CD14-positive monocyte (primary cell): ENCODE measurements around the gene GUCY2D. TPM values are rescaled to one million over a fixed set of nuclear protein-coding genes. Genes with fewer than 3 reads are reported as not detected.

Experiments used
- DNase-seq, 3 donors: peaks; one replicate each; pipeline ENCODE4 v3.0.0-alpha.2; 2011 to 2022
- H2AFZ ChIP-seq: 2 replicates; pipeline ENCODE4 v1.6.0; 2012; ENCODE audit warnings: mild to moderate bottlenecking, low read depth, low read length, inconsistent platforms; ENCODE audit not compliant: insufficient read depth, poor library complexity, severe bottlenecking
- H3K27ac ChIP-seq, 2 donors: 1 replicate in 1 of 2; 2 replicates in 1 of 2; pipeline ENCODE4 v1.5.1; 2012 to 2013; ENCODE audit warnings: low read length in 2 of 2, control low read depth in 1 of 2, inconsistent platforms in 1 of 2, low read depth in 1 of 2, mild to moderate bottlenecking in 1 of 2
- H3K27me3 ChIP-seq, 2 donors: one replicate each; pipeline versions ENCODE4 v1.6.0 to v1.6.1; 2011 to 2013; ENCODE audit warnings: low read length in 2 of 2; ENCODE audit not compliant: control insufficient read depth in 2 of 2, insufficient read depth in 2 of 2
- H3K36me3 ChIP-seq, 2 donors: replicated peaks in 1 of 2; 1 replicate in 1 of 2; 2 replicates in 1 of 2; pipeline versions ENCODE4 v1.5.1 to v1.6.1; 2012 to 2013; ENCODE audit warnings: low read length in 2 of 2, control low read depth in 1 of 2, inconsistent platforms in 1 of 2, mild to moderate bottlenecking in 1 of 2; ENCODE audit not compliant: insufficient read depth in 2 of 2, control insufficient read depth in 1 of 2
- H3K4me1 ChIP-seq, 2 donors: 1 replicate in 1 of 2; 2 replicates in 1 of 2; pipeline versions ENCODE4 v1.5.1 to v1.6.1; 2012 to 2013; ENCODE audit warnings: low read length in 2 of 2, control low read depth in 1 of 2, inconsistent platforms in 1 of 2, mild to moderate bottlenecking in 1 of 2, moderate library complexity in 1 of 2; ENCODE audit not compliant: insufficient read depth in 2 of 2, control insufficient read depth in 1 of 2
- H3K4me2 ChIP-seq: replicated peaks from 2 replicates; pipeline ENCODE3; 2012; ENCODE audit warnings: low read length, moderate library complexity, mild to moderate bottlenecking; ENCODE audit not compliant: poor library complexity, severe bottlenecking; ENCODE audit errors: extremely low read depth
- H3K4me3 ChIP-seq, 3 experiments: fragments of 200-600 bp in 1 of 3; sonication (generic) in 1 of 3; replicated peaks in 1 of 3; 1 replicate in 2 of 3; 2 replicates in 1 of 3; pipeline ENCODE4 v1.5.1; 2011 to 2013; ENCODE audit warnings: low read length in 3 of 3, mild to moderate bottlenecking in 3 of 3, control low read depth in 2 of 3, low read depth in 2 of 3, inconsistent platforms in 1 of 3, moderate library complexity in 1 of 3
- H3K79me2 ChIP-seq: 2 replicates; pipeline ENCODE4 v1.6.0; 2012; ENCODE audit warnings: mild to moderate bottlenecking, control low read depth, inconsistent platforms, low read length, moderate library complexity; ENCODE audit not compliant: insufficient read depth
- H3K9ac ChIP-seq: 2 replicates; pipeline ENCODE4 v1.6.0; 2017; ENCODE audit warnings: low read length, mild to moderate bottlenecking; ENCODE audit not compliant: insufficient read depth, poor library complexity, severe bottlenecking
- H3K9me3 ChIP-seq, 2 donors: replicated peaks in 1 of 2; 1 replicate in 1 of 2; 2 replicates in 1 of 2; pipeline versions ENCODE4 v1.5.1 to v1.6.1; 2012 to 2013; ENCODE audit warnings: low read length in 2 of 2, control low read depth in 1 of 2; ENCODE audit not compliant: control insufficient read depth in 1 of 2, insufficient read depth in 1 of 2
- H4K20me1 ChIP-seq: 2 replicates; pipeline ENCODE4 v1.6.0; 2012; ENCODE audit warnings: mild to moderate bottlenecking, low read length, control low read depth, moderate library complexity; ENCODE audit not compliant: insufficient read depth
- H3K27ac Mint-ChIP-seq, 7 donors: one replicate each; pipeline ENCODE4 v1.8.0; 2020; ENCODE audit warnings: mild to moderate bottlenecking in 7 of 7, mixed read lengths in 7 of 7, moderate library complexity in 6 of 7, inconsistent platforms in 2 of 7
- H3K27me3 Mint-ChIP-seq, 3 donors: one replicate each; pipeline ENCODE4 v1.8.0; 2021 to 2022; ENCODE audit warnings: low read depth in 3 of 3, mild to moderate bottlenecking in 3 of 3, mixed read lengths in 3 of 3, moderate library complexity in 3 of 3, inconsistent platforms in 1 of 3
- H3K36me3 Mint-ChIP-seq, 2 donors: one replicate each; pipeline ENCODE4 v1.8.0; 2020; ENCODE audit warnings: mixed read lengths in 2 of 2, inconsistent platforms in 1 of 2, mild to moderate bottlenecking in 1 of 2
- H3K4me1 Mint-ChIP-seq: one replicate; pipeline ENCODE4 v1.8.0; 2020; ENCODE audit warnings: mild to moderate bottlenecking, mixed read lengths
- H3K4me3 Mint-ChIP-seq, 2 donors: one replicate each; pipeline ENCODE4 v1.8.0; 2020; ENCODE audit warnings: mild to moderate bottlenecking in 2 of 2, mixed read lengths in 2 of 2, moderate library complexity in 1 of 2
- H3K9me3 Mint-ChIP-seq, 7 donors: one replicate each; pipeline ENCODE4 v1.8.0; 2020 to 2022; ENCODE audit warnings: mixed read lengths in 7 of 7, mild to moderate bottlenecking in 6 of 7, moderate library complexity in 6 of 7, inconsistent platforms in 2 of 7
- CTCF ChIP-seq: fragments of 200-600 bp; IDR thresholded peaks from one replicate; pipeline ENCODE4 v1.8.0; 2022; ENCODE audit warnings: antibody characterized with exemption, mild to moderate bottlenecking
- WGBS: methylation state at CpG from one replicate; pipeline ENCODE4 v1.1.5; 2013; ENCODE audit warnings: missing lambda C conversion rate; ENCODE audit not compliant: insufficient coverage; 5-methylcytosine and 5-hydroxymethylcytosine counted together
- intact Hi-C, 2 donors: fragments of 100-400 bp; cut with micrococcal nuclease; formaldehyde crosslinking; loops; one replicate each; pipeline versions ENCODE4 v1.15.0 to v1.15.1; 2023
- polyA plus RNA-seq, 3 donors: library from polyadenylated mRNA; depleted of rRNA in 1 of 3; unstranded in 2 of 3; stranded (reverse) in 1 of 3; fragments of 300-500 nt in 2 of 3; fragments of >200 nt in 1 of 3; fragmentation: Illumina TruSeq in 2 of 3; gene quantifications; 1 replicate in 2 of 3; 2 replicates in 1 of 3; pipeline ENCODE4 v1.2.3, GENCODE V29; 2012 to 2021

The GUCY2D gene
- polyA plus RNA-seq, 3 donors = 0.04 to 0.46 TPM; not detected in 1

- Mint-ChIP-seq H3K36me3 (peaks cover 5 to 9% of the 10 kb centered on the region in 2 donors), H3K27ac (peak overlapping the region in 1 of 7 donors; percentile 72), H3K4me1 (peaks cover 4% of the 10 kb centered on the region), H3K4me3 (no peak overlapping the region), H3K27me3 (peaks cover 0 to 4% (median 2%) of the 10 kb centered on the region in 3 donors), H3K9me3 (no peaks in the 10 kb centered on the region)
- H3K4me2 ChIP-seq = no peak overlapping the region
- H3K4me3 ChIP-seq = no peak overlapping the region
- no peaks in the 10 kb centered on the region for H3K79me2 ChIP-seq
- no peaks in the 10 kb centered on the region for H4K20me1 ChIP-seq
- WGBS = 93% methylated on average over 3 of the region's 8 CpGs
- DNase-seq = peak in 1 of 3 donors; percentile 0
- peaks cover 0 to 2% of the 10 kb centered on the region in 2 donors for H3K36me3 ChIP-seq
- H3K9me3 ChIP-seq = no peaks in the 10 kb centered on the region
- H3K27me3 ChIP-seq = no peaks in the 10 kb centered on the region
- no peak overlapping the region for H3K9ac ChIP-seq
- no peaks in the 10 kb centered on the region for H3K4me1 ChIP-seq
- TF ChIP-seq CTCF = no peak
- no peak overlapping the region for H3K27ac ChIP-seq
- intact Hi-C loops = no loop called here
- no peak overlapping the region for H2AFZ ChIP-seq
Measured at GRCh38 chr17:8048736-8049135, 46.3 kb downstream of the GUCY2D start.

- Mint-ChIP-seq H3K4me3 (no peak overlapping the region), H3K27me3 (peaks cover 0 to 3% (median under 1%) of the 10 kb centered on the region in 3 donors), H3K27ac (no peak overlapping the region), H3K4me1 (peaks cover 27% of the 10 kb centered on the region), H3K36me3 (peaks cover 0 to 4% of the 10 kb centered on the region in 2 donors), H3K9me3 (no peaks in the 10 kb centered on the region)
- Histone ChIP-seq H3K9ac (no peak overlapping the region), H3K4me1 (peaks cover 26 to 30% of the 10 kb centered on the region in 2 donors), H3K4me2 (no peak overlapping the region), H4K20me1 (no peaks in the 10 kb centered on the region), H3K4me3 (no peak overlapping the region), H3K27me3 (no peaks in the 10 kb centered on the region), H3K36me3 (peaks cover 0 to 2% of the 10 kb centered on the region in 2 donors), H3K27ac (no peak overlapping the region), H3K9me3 (no peaks in the 10 kb centered on the region), H2AFZ (no peak overlapping the region), H3K79me2 (no peaks in the 10 kb centered on the region)
- intact Hi-C loops = loop anchor here in 1 of 2 donors (10.0 kb wide), 1 partner anchor 307 kb away; no protein-coding TSS in a partner anchor
- DNase-seq = no peak
- TF ChIP-seq CTCF = no peak
- WGBS = 100% methylated on average over 5 of the region's 7 CpGs
Measured at GRCh38 chr17:8051831-8052230, 49.4 kb downstream of the GUCY2D start.
